Loucy (cell line): ENCODE data around the gene LHFPL2.

Experiments used
- EZH2phosphoT487 ChIP-seq: fragments of 200-600 bp; IDR thresholded peaks from 2 replicates; pipeline ENCODE4 v1.6.1; 2018; ENCODE audit warnings: antibody characterized with exemption, mild to moderate bottlenecking, moderate library complexity, borderline replicate concordance
- TF ChIP-seq, protein P1 (sequence below): fragments of 200-600 bp; sonication (generic); conservative IDR thresholded peaks from 2 replicates; pipeline ENCODE4 v1.5.1; 2014; ENCODE audit warnings: mild to moderate bottlenecking, antibody characterized with exemption, low read length

- TF ChIP-seq, protein P1, sequence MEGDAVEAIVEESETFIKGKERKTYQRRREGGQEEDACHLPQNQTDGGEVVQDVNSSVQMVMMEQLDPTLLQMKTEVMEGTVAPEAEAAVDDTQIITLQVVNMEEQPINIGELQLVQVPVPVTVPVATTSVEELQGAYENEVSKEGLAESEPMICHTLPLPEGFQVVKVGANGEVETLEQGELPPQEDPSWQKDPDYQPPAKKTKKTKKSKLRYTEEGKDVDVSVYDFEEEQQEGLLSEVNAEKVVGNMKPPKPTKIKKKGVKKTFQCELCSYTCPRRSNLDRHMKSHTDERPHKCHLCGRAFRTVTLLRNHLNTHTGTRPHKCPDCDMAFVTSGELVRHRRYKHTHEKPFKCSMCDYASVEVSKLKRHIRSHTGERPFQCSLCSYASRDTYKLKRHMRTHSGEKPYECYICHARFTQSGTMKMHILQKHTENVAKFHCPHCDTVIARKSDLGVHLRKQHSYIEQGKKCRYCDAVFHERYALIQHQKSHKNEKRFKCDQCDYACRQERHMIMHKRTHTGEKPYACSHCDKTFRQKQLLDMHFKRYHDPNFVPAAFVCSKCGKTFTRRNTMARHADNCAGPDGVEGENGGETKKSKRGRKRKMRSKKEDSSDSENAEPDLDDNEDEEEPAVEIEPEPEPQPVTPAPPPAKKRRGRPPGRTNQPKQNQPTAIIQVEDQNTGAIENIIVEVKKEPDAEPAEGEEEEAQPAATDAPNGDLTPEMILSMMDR = no peak
- TF ChIP-seq EZH2phosphoT487 = no peak
These were observed 143.6 kb downstream of the LHFPL2 start for GRCh38 chr5:78504704-78505677.
